GM12878 (cell line): Measurements from ENCODE around the gene PF4V1. TPM values are rescaled to one million over a fixed set of nuclear protein-coding genes. Genes with fewer than 3 reads are reported as not detected.

Source experiments
- IRF4 ChIP-seq: IDR thresholded peaks from 2 replicates; pipeline ENCODE4 v1.6.1; 2011; ENCODE audit warnings: low read depth, low read length
- KDM1A ChIP-seq: fragments of 200-600 bp; sonication (generic); IDR thresholded peaks from 2 replicates; pipeline ENCODE4 v1.6.1; 2016; ENCODE audit warnings: borderline replicate concordance
- NBN ChIP-seq: fragments of 450-650 bp; IDR thresholded peaks from 2 replicates; pipeline ENCODE4 v1.6.1; 2016
- polyA plus RNA-seq, 11 experiments: library from polyadenylated mRNA; depleted of rRNA in 4 of 11; unstranded in 6 of 11; stranded (reverse) in 5 of 11; fragments of >200 nt; fragmentation: Nextera tagmentation in 4 of 11; fragmentation: Illumina TruSeq in 1 of 11; extraction: Ambion mirVana in 4 of 11; extraction: Trizol in 1 of 11; gene quantifications; 1 replicate in 1 of 11; 2 replicates in 10 of 11; pipeline versions ENCODE4 v1.2.1 to v1.2.3, GENCODE V29; 2011 to 2016; ENCODE audit warnings: inconsistent platforms in 2 of 11, missing spikeins in 2 of 11, low read depth in 1 of 11
- total RNA-seq, 4 experiments: library from RNA; depleted of rRNA in 3 of 4; stranded (reverse); fragments of >200 nt in 3 of 4; fragmentation: Illumina TruSeq in 1 of 4; extraction: Trizol in 1 of 4; gene quantifications; 2 replicates each; pipeline versions ENCODE4 v1.2.1 to v1.2.3, GENCODE V29; 2013 to 2021
- TF ChIP-seq, protein P1 (sequence below): IDR thresholded peaks from 2 replicates; pipeline ENCODE4 v1.6.1; 2012; ENCODE audit warnings: mild to moderate bottlenecking, low read depth, low read length
- TF ChIP-seq, protein P2 (sequence below): IDR thresholded peaks from 2 replicates; pipeline ENCODE4 v1.6.1; 2011; ENCODE audit warnings: low read depth, low read length, improper control_type of control experiment, borderline replicate concordance
- TF ChIP-seq, protein P3 (sequence below): fragments of 450-650 bp; conservative IDR thresholded peaks from 2 replicates; pipeline ENCODE4 v1.6.1; 2017; ENCODE audit warnings: mild to moderate bottlenecking, moderate library complexity

Gene PF4V1
- total and polyA plus RNA-seq, 10 of the 15 experiments (the other 5 are each of a cell fraction or from before 2014, with no cell fraction given), result not detected

DNA sequence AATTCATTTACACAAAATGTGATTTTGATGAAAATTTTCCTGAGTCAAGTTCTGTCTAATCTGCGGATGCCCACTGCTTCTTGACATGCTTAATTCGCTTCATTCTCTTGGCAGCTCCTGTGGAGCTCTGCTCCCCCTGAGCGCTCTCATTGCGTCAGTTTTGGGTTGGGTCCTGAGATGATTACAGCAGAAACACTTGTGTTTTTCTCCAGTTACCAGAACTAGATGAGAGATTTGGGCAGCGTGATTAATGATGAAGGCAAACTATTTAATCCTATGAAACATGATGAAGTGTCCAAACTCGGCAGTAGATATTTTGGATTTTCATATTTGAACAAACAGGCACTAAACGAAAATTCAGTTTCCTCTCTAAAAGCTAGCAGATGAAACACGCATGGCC lies 11.9 kb downstream of the PF4V1 start (continued):
- TF ChIP-seq, protein P1, sequence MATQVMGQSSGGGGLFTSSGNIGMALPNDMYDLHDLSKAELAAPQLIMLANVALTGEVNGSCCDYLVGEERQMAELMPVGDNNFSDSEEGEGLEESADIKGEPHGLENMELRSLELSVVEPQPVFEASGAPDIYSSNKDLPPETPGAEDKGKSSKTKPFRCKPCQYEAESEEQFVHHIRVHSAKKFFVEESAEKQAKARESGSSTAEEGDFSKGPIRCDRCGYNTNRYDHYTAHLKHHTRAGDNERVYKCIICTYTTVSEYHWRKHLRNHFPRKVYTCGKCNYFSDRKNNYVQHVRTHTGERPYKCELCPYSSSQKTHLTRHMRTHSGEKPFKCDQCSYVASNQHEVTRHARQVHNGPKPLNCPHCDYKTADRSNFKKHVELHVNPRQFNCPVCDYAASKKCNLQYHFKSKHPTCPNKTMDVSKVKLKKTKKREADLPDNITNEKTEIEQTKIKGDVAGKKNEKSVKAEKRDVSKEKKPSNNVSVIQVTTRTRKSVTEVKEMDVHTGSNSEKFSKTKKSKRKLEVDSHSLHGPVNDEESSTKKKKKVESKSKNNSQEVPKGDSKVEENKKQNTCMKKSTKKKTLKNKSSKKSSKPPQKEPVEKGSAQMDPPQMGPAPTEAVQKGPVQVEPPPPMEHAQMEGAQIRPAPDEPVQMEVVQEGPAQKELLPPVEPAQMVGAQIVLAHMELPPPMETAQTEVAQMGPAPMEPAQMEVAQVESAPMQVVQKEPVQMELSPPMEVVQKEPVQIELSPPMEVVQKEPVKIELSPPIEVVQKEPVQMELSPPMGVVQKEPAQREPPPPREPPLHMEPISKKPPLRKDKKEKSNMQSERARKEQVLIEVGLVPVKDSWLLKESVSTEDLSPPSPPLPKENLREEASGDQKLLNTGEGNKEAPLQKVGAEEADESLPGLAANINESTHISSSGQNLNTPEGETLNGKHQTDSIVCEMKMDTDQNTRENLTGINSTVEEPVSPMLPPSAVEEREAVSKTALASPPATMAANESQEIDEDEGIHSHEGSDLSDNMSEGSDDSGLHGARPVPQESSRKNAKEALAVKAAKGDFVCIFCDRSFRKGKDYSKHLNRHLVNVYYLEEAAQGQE, result no peak
- TF ChIP-seq IRF4 (no peak), NBN (no peak), KDM1A (no peak)
- TF ChIP-seq, protein P2, sequence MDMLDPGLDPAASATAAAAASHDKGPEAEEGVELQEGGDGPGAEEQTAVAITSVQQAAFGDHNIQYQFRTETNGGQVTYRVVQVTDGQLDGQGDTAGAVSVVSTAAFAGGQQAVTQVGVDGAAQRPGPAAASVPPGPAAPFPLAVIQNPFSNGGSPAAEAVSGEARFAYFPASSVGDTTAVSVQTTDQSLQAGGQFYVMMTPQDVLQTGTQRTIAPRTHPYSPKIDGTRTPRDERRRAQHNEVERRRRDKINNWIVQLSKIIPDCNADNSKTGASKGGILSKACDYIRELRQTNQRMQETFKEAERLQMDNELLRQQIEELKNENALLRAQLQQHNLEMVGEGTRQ, result no peak
- TF ChIP-seq, protein P3, sequence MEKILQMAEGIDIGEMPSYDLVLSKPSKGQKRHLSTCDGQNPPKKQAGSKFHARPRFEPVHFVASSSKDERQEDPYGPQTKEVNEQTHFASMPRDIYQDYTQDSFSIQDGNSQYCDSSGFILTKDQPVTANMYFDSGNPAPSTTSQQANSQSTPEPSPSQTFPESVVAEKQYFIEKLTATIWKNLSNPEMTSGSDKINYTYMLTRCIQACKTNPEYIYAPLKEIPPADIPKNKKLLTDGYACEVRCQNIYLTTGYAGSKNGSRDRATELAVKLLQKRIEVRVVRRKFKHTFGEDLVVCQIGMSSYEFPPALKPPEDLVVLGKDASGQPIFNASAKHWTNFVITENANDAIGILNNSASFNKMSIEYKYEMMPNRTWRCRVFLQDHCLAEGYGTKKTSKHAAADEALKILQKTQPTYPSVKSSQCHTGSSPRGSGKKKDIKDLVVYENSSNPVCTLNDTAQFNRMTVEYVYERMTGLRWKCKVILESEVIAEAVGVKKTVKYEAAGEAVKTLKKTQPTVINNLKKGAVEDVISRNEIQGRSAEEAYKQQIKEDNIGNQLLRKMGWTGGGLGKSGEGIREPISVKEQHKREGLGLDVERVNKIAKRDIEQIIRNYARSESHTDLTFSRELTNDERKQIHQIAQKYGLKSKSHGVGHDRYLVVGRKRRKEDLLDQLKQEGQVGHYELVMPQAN, result no peak
